HG03097 (cell line): Measurements from ENCODE around the gene GPX4.

ENCODE experiments used
- ATAC-seq: cut with Tn5 transposase; IDR thresholded peaks from one replicate; pipeline ENCODE4 v1.9.1; 2021; ENCODE audit not compliant: unreplicated experiment, low FRiP score

Gene GPX4

GRCh38 chr19:1146858-1147780, 43.3 kb downstream of the GPX4 start:
- no peak for ATAC-seq

DNA sequence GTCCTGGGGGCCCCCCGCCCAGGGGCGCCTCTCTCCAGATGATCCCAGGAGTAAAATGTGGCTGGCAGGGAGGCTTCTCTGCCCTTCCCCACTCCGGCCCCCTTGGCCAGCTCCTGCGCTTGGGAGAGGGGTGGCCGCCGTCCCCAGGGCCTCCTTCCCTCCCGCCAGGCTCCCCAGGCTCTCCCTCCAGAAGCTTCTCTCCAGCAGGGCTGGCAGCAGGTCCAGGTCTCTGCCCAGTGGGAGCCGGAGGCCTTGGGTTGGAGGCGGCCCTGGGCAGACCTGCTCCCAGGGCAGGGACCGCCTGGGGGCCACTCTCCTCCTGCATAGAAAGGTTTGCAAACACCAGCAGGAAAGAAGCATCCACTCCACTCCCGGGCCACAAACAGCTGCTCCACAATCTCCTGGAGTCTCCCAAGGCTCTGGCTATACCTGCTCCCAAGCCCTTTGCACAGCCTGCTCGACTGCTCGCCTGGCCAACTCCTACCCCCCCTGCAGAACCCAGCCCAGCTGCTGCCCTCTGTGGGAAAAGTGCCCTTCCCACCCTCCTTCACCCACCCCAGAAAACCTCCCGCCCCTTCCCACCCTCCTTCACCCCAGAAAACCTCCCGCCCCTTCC, 44.2 kb downstream of the GPX4 start:
- ATAC-seq = no peak

DNA sequence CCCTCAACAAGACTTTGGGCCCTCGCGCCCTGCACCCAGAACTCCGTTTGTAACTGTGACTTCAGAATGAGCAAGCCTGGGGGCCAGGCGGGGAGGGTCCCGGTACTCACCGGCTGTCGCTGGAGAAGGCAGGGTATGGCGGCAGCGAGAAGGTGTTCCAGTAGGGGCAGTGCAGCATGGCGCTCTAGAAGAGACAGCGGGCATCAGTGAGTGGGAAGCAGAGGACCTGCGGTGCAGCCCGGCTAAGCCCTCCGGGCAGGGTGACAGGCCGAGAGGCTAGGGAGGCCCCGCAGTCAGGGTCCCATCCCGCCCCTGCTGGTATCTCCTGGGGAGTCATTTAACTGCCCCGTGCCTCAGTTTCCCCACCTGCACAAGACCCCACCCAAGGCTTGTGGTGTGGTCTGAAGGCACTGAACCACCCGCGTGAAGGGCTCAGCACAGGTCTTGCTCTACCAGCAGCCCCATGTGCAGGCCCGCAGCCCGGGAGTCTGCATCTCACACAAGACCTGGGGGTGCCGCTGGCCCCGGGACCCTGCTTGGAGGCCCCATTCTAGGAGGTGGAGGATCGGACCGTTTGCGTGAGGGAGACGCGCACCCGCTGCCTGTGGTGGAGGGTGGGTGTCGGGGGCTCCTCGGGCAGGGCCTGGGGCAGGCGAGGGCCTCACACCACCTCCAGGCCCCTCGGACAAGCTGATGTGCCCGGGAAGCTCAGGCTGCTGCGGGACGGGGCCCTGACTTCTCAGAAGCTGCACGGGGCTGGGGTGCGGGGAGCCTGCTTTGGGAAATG, 45.7 kb downstream of the GPX4 start:
- no peak for ATAC-seq

DNA sequence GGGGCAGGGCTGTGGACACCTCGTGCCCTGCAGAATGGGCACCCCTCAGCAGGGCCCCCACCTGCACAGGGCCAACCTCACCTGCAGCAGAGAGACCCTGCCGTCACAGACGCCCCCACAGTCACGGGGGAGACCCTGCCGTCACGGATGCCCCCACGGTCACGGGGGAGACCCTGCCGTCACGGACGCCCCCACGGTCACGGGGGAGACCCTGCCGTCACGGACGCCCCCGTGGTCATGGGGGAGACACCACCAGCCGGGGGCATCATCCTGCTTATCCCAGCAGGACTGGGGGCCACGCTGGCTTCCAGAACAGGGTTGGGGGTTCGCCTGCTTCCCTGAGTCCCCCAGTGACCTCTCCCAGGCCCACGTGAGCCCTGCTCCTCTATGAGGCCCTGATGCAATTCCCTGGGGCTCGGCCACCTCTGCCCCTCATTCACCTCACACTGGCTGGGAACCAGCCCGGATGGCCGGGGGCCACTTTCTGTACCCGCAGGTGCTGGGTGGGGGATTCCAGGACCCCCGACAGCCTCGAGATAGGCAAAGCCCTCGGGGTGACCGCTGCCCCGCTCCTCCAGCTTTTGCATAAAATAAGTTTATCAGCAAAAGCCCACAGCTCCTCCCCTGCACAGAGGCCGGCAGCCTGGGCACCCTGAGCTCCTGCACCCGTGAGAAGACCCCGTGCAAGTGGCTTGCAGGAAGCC, 46.7 kb downstream of the GPX4 start:
- no peak for ATAC-seq

DNA sequence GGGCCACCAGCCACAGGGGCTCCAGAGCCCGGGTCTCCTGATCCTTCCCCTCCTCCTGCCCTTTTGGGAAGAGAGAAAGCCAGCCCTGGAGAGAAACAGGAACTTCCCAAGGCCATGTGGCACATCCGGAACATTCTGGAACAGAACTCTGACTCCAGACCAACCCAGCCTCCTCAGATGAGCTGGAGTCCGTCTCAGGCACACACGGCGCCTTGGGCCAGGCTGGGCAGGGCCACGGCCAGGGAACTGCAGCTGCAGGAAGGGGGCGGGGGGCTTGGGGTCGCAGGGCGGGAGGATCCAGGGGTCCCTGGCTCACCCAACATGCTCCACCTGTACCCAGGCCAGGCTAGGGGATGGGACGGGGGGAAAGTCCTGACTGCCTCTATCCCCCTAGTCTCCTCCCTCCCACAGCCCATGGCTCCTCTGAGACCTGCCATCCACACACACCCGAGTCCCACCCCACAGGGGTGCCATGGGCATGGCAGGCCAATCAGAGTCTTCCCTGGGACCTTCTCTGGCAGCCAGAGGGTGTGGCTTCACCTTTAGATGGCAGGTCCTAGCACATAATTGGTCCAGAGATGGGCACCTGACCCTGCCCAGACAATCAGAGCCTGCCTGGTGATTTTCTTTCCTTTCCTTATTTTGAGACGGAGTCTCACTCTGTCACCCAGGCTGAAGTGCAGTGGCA, 47.4 kb downstream of the GPX4 start:
- ATAC-seq = no peak

- ATAC-seq = no peak
These were observed 48.3 kb downstream of the GPX4 start for GRCh38 chr19:1151917-1152587.

- no peak for ATAC-seq
These were observed 50.3 kb downstream of the GPX4 start for GRCh38 chr19:1153891-1154730.

GRCh38 chr19:1154731-1155351, 51.0 kb downstream of the GPX4 start:
- no peak for ATAC-seq

DNA sequence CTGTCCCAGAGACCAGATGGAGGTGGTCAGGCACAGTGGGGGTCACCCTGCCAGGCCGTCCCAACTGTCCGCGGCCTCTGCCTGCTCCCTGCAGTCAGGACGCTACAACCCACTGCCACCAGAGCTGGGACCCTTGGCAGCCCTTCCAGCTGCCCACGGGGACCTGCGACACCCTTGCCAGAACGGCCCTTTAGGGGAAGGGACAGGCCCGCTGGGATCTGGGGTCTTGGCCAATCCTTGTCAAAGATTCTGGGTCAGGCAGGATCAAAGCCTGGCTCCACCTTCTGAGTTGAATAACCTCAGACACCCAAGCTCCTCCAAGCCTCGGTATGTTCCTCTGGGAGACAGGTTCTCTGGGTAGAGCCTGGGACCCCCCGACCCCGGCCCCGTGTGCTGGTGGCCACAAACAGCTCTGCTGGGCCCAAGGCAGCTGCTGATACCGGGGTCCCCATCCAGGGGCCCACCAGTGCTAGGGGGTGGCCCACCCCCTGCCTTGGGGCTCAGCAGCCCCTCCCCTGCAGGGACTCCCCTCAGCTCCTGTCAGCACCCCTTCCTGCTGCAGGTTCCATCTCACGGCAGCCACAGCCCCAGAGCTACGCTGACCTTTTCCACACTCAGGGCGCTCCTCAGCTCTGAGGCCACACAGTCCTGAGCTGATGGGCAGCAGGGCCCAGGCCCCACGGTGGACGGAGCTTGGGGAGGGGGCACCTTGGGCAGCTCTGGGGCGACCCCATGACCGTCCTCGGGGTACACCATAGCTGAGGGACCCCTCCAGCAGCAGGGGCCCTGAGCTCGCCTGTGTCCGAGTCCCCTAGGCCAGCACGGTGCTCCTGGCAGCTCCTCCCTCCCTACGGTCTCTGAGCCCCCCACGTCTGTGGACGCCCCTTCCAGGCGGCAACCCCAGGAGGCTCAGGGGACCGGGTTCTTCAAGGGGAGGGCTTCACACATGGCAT, 51.8 kb downstream of the GPX4 start:
- ATAC-seq = no peak
